Erythroblast (primary cell): Measurements from ENCODE around the gene ACVRL1.

Experiments
- GATA1 ChIP-seq: IDR thresholded peaks from 2 replicates; pipeline ENCODE4 v1.6.1; 2011; ENCODE audit warnings: low read depth, mild to moderate bottlenecking, control low read depth, low read length, moderate library complexity
- POLR2A ChIP-seq: IDR thresholded peaks from 2 replicates; pipeline ENCODE4 v1.6.1; 2011; ENCODE audit warnings: mild to moderate bottlenecking, low read length

DNA sequence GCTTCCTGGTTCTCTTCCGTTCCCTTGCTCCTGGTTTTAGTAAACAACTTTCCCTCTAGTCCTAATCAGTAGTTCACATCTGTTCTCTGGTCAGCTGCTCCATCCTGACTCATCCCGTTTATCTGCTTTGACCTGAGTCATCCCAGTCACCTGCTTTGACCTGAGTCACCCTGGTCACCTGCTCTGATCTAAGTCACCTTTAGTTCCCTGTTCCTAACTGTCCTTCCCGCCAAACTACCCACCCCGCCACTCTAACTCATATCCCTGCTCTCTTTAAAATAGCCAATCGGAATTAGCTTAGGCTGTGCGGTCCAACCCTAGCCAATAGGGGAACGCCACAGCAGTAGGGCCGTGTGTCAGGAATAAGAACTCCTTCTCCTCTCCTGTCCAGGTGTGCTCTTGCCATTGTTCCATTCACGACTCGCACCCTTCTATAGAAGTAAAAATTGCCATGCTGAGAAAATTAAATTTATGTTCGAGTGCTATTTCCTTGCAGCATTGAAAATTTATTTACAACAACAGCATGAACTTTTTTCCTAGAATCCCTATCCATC lies 22.6 kb upstream of the ACVRL1 start:
- TF ChIP-seq POLR2A (no peak), GATA1 (no peak)
